Measurements from ENCODE around the gene CACNB2. TPM values are rescaled to one million over a fixed set of nuclear protein-coding genes. Genes with fewer than 3 reads are reported as not detected.

CACNB2 gene
- total RNA-seq, 1 experiment from 2014 or later = 34.1 TPM

- TF ChIP-seq CTCF (conservative IDR thresholded peaks at IDR 0.05; ENCODE audit: low read depth, low read length) = no peak
- TF ChIP-seq EZH2 (IDR thresholded peaks at IDR 0.05; ENCODE audit: borderline replicate concordance, low read depth, low read length, poor library complexity, severe bottlenecking) = no peak
- H3K27ac ChIP-seq (ENCODE audit: low read depth, low read length, poor library complexity, severe bottlenecking) = peak overlapping the region; percentile 0
- no TSS peak for BruUV-seq (replicated peaks)
- intact Hi-C loops (cut with micrococcal nuclease; ENCODE audit: unreplicated experiment) = no loop called here
- H3K9me3 ChIP-seq (ENCODE audit: low read depth, low read length, poor library complexity, severe bottlenecking) = no peaks in the 10 kb centered on the region
- H3K36me3 ChIP-seq (ENCODE audit: insufficient read depth, low read length, poor library complexity, severe bottlenecking) = peaks cover 4% of the 10 kb centered on the region
- no peak overlapping the region for H3K4me3 ChIP-seq (ENCODE audit: low read depth, low read length, poor library complexity, severe bottlenecking)
- DNase-seq (ENCODE audit: low spot score) = no peak
- H3K27me3 ChIP-seq (replicated peaks; ENCODE audit: insufficient read depth, low read depth, low read length, poor library complexity) = no peaks in the 10 kb centered on the region
- ChIA-PET POLR2A (ENCODE audit: low non-redundant PET) (no interaction called here), CTCF (no interaction called here)
- H3K4me1 ChIP-seq (ENCODE audit: insufficient read depth, low read length, poor library complexity, severe bottlenecking) = peaks cover 23% of the 10 kb centered on the region
Observed at GRCh38 chr10:18230794-18231193, 90.6 kb downstream of the CACNB2 start.

GRCh38 chr10:18231480-18231879, 91.3 kb downstream of the CACNB2 start:
- CTCF ChIA-PET = no interaction called here
- Histone ChIP-seq H3K4me3 (ENCODE audit: low read depth, low read length, poor library complexity, severe bottlenecking) (no peak overlapping the region), H3K36me3 (ENCODE audit: insufficient read depth, low read length, poor library complexity, severe bottlenecking) (peaks cover 4% of the 10 kb centered on the region), H3K4me1 (ENCODE audit: insufficient read depth, low read length, poor library complexity, severe bottlenecking) (peaks cover 22% of the 10 kb centered on the region), H3K27me3 (replicated peaks; ENCODE audit: insufficient read depth, low read depth, low read length, poor library complexity) (no peaks in the 10 kb centered on the region), H3K9me3 (ENCODE audit: low read depth, low read length, poor library complexity, severe bottlenecking) (no peaks in the 10 kb centered on the region), H3K27ac (ENCODE audit: low read depth, low read length, poor library complexity, severe bottlenecking) (no peak overlapping the region)
- POLR2A ChIA-PET (ENCODE audit: low non-redundant PET) = no interaction called here
- intact Hi-C loops (cut with micrococcal nuclease; ENCODE audit: unreplicated experiment) = no loop called here
- DNase-seq (ENCODE audit: low spot score) = no peak
- BruUV-seq (replicated peaks) = no TSS peak
- TF ChIP-seq EZH2 (IDR thresholded peaks at IDR 0.05; ENCODE audit: borderline replicate concordance, low read depth, low read length, poor library complexity, severe bottlenecking) (no peak), CTCF (conservative IDR thresholded peaks at IDR 0.05; ENCODE audit: low read depth, low read length) (no peak)

GRCh38 chr10:18233775-18234174, 93.6 kb downstream of the CACNB2 start:
- intact Hi-C loops (cut with micrococcal nuclease; ENCODE audit: unreplicated experiment) = no loop called here
- H3K27me3 ChIP-seq (replicated peaks; ENCODE audit: insufficient read depth, low read depth, low read length, poor library complexity) = no peaks in the 10 kb centered on the region
- H3K9me3 ChIP-seq (ENCODE audit: low read depth, low read length, poor library complexity, severe bottlenecking) = no peaks in the 10 kb centered on the region
- POLR2A ChIA-PET (ENCODE audit: low non-redundant PET) = no interaction called here
- H3K36me3 ChIP-seq (ENCODE audit: insufficient read depth, low read length, poor library complexity, severe bottlenecking) = peaks cover 4% of the 10 kb centered on the region
- DNase-seq (ENCODE audit: low spot score) = no peak
- BruUV-seq (replicated peaks) = no TSS peak
- CTCF ChIA-PET = interaction anchor here (1.1 kb wide), 1 partner anchor 17 kb away, joined by 3 read pairs; no protein-coding TSS in a partner anchor
- peaks cover 34% of the 10 kb centered on the region for H3K4me1 ChIP-seq (ENCODE audit: insufficient read depth, low read length, poor library complexity, severe bottlenecking)
- no peak overlapping the region for H3K4me3 ChIP-seq (ENCODE audit: low read depth, low read length, poor library complexity, severe bottlenecking)
- H3K27ac ChIP-seq (ENCODE audit: low read depth, low read length, poor library complexity, severe bottlenecking) = no peak overlapping the region
- TF ChIP-seq EZH2 (IDR thresholded peaks at IDR 0.05; ENCODE audit: borderline replicate concordance, low read depth, low read length, poor library complexity, severe bottlenecking) (no peak), CTCF (conservative IDR thresholded peaks at IDR 0.05; ENCODE audit: low read depth, low read length) (0 out of 2 replicates have a peak, but pooled peaks have one; percentile 20)
